GM12892 (cell line): ENCODE results near the gene MMP17.

Experiments used
- POLR2AphosphoS5 ChIP-seq: IDR thresholded peaks from 2 replicates; pipeline ENCODE4 v1.6.1; 2011; ENCODE audit warnings: low read depth, low read length, control low read depth
- TAF1 ChIP-seq: IDR thresholded peaks from 2 replicates; pipeline ENCODE4 v1.6.1; 2011; ENCODE audit warnings: low read depth, mild to moderate bottlenecking, control low read depth, low read length, borderline replicate concordance

GRCh38 chr12:131788070-131788469 is 40.1 kb upstream of the MMP17 start:
- no peak for TF ChIP-seq POLR2AphosphoS5
- no peak for TF ChIP-seq TAF1
